HFFc6 (cell line): ENCODE data around the gene UTS2R. TPM values are rescaled to one million over a fixed set of nuclear protein-coding genes. Genes with fewer than 3 reads are reported as not detected.

Source experiments
- DNase-seq: peaks from one replicate; pipeline ENCODE4 v3.0.0-alpha.2; 2018
- H3K27ac Mint-ChIP-seq: 2 replicates; pipeline ENCODE4 v1.8.0; 2020; ENCODE audit warnings: mild to moderate bottlenecking, mixed read lengths
- H3K27me3 Mint-ChIP-seq: 2 replicates; pipeline ENCODE4 v1.8.0; 2021; ENCODE audit warnings: mild to moderate bottlenecking, moderate library complexity, mixed read lengths; ENCODE audit not compliant: insufficient read depth
- H3K36me3 Mint-ChIP-seq: 2 replicates; pipeline ENCODE4 v1.8.0; 2021; ENCODE audit warnings: low read depth, mixed read lengths
- H3K4me1 Mint-ChIP-seq: 2 replicates; pipeline ENCODE4 v1.8.0; 2020; ENCODE audit warnings: low read depth, mixed read lengths
- H3K4me3 Mint-ChIP-seq: 2 replicates; pipeline ENCODE4 v1.8.0; 2020; ENCODE audit warnings: mild to moderate bottlenecking, moderate library complexity, mixed read lengths
- H3K9me3 Mint-ChIP-seq: 2 replicates; pipeline ENCODE4 v1.8.0; 2020; ENCODE audit warnings: mild to moderate bottlenecking, mixed read lengths
- CTCF ChIP-seq: fragments of 200-600 bp; sonication (generic); IDR thresholded peaks from 2 replicates; pipeline ENCODE4 v1.5.0; 2021; ENCODE audit warnings: antibody characterized with exemption, mild to moderate bottlenecking
- total RNA-seq, 6 experiments: library from RNA; stranded (reverse); fragmentation: NEBNext Ultra II Directional; extraction: Animal tissue kit (Norgen Biotek cat#: 25700); gene quantifications; 2 replicates in 1 of 6; 3 replicates in 5 of 6; pipeline ENCODE4 v1.2.3, GENCODE V29; 2021

UTS2R gene
- total RNA-seq, 6 experiments from 2014 or later, result not detected

DNA sequence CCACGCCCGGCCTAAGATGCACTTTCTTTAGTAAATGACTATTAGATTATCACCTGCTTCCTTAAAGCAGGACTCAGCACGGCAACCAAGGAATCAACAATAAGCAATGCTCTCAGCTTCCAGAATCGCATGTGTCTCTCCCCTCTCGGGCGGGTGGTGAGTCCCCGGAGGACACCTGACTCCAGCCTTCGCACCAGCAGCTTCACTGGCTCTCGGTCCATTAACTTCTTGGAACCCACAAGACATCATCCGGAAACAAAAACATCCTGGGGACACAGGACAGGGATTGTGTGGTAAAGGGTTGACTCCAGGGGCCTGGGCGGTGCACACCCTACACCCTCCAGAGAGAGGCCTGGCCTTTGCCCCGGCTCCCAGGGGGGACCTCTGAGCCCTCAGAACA lies 22.7 kb downstream of the UTS2R start:
- no peak for DNase-seq
- no peaks in the 10 kb centered on the region for H3K27me3 Mint-ChIP-seq
- no peaks in the 10 kb centered on the region for H3K9me3 Mint-ChIP-seq
- no peak overlapping the region for H3K4me3 Mint-ChIP-seq
- peaks cover 23% of the 10 kb centered on the region for H3K4me1 Mint-ChIP-seq
- no peak for TF ChIP-seq CTCF
- H3K36me3 Mint-ChIP-seq, result no peaks in the 10 kb centered on the region
- no peak overlapping the region for H3K27ac Mint-ChIP-seq

DNA sequence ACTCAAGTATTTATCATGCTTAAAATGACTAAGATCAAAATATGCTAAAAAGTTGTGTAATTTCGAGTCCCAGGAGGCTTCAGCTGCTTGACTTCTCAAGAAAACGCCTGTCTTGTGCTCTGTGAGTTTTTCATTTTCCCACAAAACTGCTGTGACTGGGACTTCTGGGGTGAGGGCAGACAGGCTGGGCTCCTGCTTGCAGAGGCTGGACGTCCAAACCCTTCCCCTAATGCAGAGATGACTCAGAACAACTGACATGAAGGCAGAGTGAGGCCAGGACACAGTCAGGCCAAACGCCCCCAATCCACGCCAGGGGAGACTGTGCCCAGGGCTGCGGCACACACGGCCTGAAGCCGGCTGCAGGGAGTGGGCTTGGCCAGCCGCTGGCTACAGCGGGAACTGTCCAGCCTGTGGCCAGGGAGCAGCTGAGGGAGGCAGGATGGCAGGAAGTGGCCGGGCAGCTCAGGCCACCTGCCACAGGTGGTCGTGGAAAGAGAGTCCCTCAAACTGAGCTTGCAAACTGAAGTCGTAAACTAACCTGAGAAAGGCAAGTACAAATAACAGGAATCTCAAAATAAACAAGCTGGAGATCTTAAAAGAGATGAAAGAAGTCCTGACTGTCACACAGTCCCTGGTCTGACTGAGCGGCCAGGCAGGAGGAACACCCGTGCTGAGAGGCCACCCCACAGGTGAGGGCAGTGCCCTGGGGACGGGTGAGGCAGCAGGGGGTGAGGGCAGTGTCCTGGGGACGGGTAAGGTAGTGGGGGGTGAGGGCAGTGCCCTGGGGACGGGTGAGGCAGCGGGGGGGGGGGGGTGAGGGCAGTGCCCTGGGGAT lies 25.3 kb downstream of the UTS2R start:
- Mint-ChIP-seq H3K9me3 (no peaks in the 10 kb centered on the region), H3K27me3 (peaks cover 1% of the 10 kb centered on the region; the same call in 1 of the 2 replicates), H3K36me3 (no peaks in the 10 kb centered on the region; the same call in 1 of the 2 replicates), H3K27ac (peak overlapping the region; percentile 75), H3K4me3 (peak overlapping the region; percentile 29; the same call in 1 of the 2 replicates), H3K4me1 (peaks cover 28% of the 10 kb centered on the region)
- peak; percentile 82 for DNase-seq
- TF ChIP-seq CTCF, result no peak

GRCh38 chr17:82397449-82398335 lies 26.1 kb downstream of the UTS2R start:
- Mint-ChIP-seq H3K27me3 (peaks cover 1% of the 10 kb centered on the region; the same call in 1 of the 2 replicates), H3K4me1 (peaks cover 28% of the 10 kb centered on the region), H3K27ac (no peak overlapping the region), H3K36me3 (no peaks in the 10 kb centered on the region; the same call in 1 of the 2 replicates), H3K4me3 (no peak overlapping the region), H3K9me3 (no peaks in the 10 kb centered on the region)
- TF ChIP-seq CTCF, result no peak
- no peak for DNase-seq

DNA sequence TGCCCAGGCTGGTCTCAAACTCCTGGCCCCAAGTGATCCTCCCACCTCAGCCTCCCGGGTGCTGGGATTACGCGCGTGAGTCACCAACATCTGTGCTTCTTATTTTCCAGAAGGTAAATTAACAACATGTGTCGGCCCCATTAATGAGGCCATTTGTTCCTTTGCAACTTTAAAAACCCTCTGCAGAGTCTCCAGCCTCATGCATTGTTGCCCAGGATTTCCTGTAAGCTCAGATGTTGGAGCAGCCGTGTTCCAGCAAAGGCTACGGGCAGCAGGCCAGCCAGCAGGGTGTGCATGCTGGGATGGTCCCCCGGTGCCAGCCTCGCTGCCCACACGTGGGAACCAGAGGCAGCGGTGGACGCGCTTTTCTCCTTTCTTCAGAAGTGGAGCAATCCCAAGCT lies 27.5 kb downstream of the UTS2R start:
- Mint-ChIP-seq H3K9me3 (no peaks in the 10 kb centered on the region), H3K36me3 (no peaks in the 10 kb centered on the region; the same call in 1 of the 2 replicates), H3K27ac (0 out of 2 replicates have a peak overlapping the region, but pooled peaks have one; percentile 33), H3K4me1 (peaks cover 28% of the 10 kb centered on the region), H3K27me3 (peaks cover 1% of the 10 kb centered on the region; the same call in 1 of the 2 replicates), H3K4me3 (no peak overlapping the region)
- DNase-seq, result peak; percentile 52
- TF ChIP-seq CTCF, result no peak

- Mint-ChIP-seq H3K27ac (no peak overlapping the region), H3K36me3 (no peaks in the 10 kb centered on the region; the same call in 1 of the 2 replicates), H3K27me3 (peaks cover 1% of the 10 kb centered on the region; the same call in 1 of the 2 replicates), H3K4me1 (peaks cover 28% of the 10 kb centered on the region), H3K4me3 (no peak overlapping the region), H3K9me3 (no peaks in the 10 kb centered on the region)
- no peak for DNase-seq
- no peak for TF ChIP-seq CTCF
These were observed 28.1 kb downstream of the UTS2R start for GRCh38 chr17:82399601-82400101.
